ENCODE measurements around the gene PRELID1.

PRELID1 gene

GRCh38 chr5:177354711-177355110 lies 51.1 kb downstream of the PRELID1 start:
- no peak overlapping the region for H3K4me3 ChIP-seq (ENCODE audit: low read depth, low read length)
- no peak for TF ChIP-seq CTCF (IDR thresholded peaks at IDR 0.05; ENCODE audit: low read depth, low read length)

- H3K4me3 ChIP-seq (ENCODE audit: low read depth, low read length) = no peak overlapping the region
- TF ChIP-seq CTCF (IDR thresholded peaks at IDR 0.05; ENCODE audit: low read depth, low read length) = no peak
Measured at GRCh38 chr5:177355162-177355867, 51.7 kb downstream of the PRELID1 start.

- TF ChIP-seq CTCF (IDR thresholded peaks at IDR 0.05; ENCODE audit: low read depth, low read length) = no peak
Measured at GRCh38 chr5:177355868-177356168, 52.2 kb downstream of the PRELID1 start.

More at GRCh38 chr5:177355868-177356168, 52.2 kb downstream of the PRELID1 start:
- no peak overlapping the region for H3K4me3 ChIP-seq (ENCODE audit: low read depth, low read length)

Measured in WI38 (cell line).